Activated naive CD8-positive, alpha-beta T cell treated with anti-CD3 and anti-CD28 coated beads for 36 hours (primary cell): ENCODE results near the gene SENP8. TPM values are rescaled to one million over a fixed set of nuclear protein-coding genes. Genes with fewer than 3 reads are reported as not detected.
A peak's percentile ranks its signal among the peaks of the same experiment; 100 is the strongest.
"Not testable (repeated sequence)": the region's sequence is repeated elsewhere in the genome, so short reads cannot be mapped to it uniquely, and the experiment has no call there.

Experiments
- DNase-seq: peaks from one replicate; pipeline ENCODE4 v3.0.0; 2021
- H3K27ac Mint-ChIP-seq: one replicate; pipeline ENCODE4 v1.8.0; 2022; ENCODE audit warnings: mild to moderate bottlenecking, moderate library complexity, mixed read lengths
- H3K27me3 Mint-ChIP-seq: one replicate; pipeline ENCODE4 v1.8.0; 2022; ENCODE audit warnings: mild to moderate bottlenecking, mixed read lengths
- H3K36me3 Mint-ChIP-seq: one replicate; pipeline ENCODE4 v1.8.0; 2021; ENCODE audit warnings: mild to moderate bottlenecking, mixed read lengths
- H3K4me1 Mint-ChIP-seq: one replicate; pipeline ENCODE4 v1.8.0; 2021; ENCODE audit warnings: mixed read lengths
- H3K4me3 Mint-ChIP-seq: one replicate; pipeline ENCODE4 v1.8.0; 2022; ENCODE audit warnings: mild to moderate bottlenecking, moderate library complexity, mixed read lengths
- H3K9me3 Mint-ChIP-seq: one replicate; pipeline ENCODE4 v1.8.0; 2022; ENCODE audit warnings: mixed read lengths
- total RNA-seq, 2 experiments: library from RNA; stranded (reverse); gene quantifications; one replicate each; pipeline ENCODE4 v1.2.3, GENCODE V29; 2021

Gene SENP8
- total RNA-seq, 2 experiments from 2014 or later = 2.0 to 2.2 TPM

GRCh38 chr15:72099155-72099554 lies 19.0 kb upstream of the SENP8 start:
- Mint-ChIP-seq H3K27ac (no peak overlapping the region), H3K9me3 (no peaks in the 10 kb centered on the region), H3K27me3 (no peaks in the 10 kb centered on the region)

GRCh38 chr15:72100551-72100950 lies 17.7 kb upstream of the SENP8 start:
- H3K27ac Mint-ChIP-seq, H3K36me3 Mint-ChIP-seq, H3K4me1 Mint-ChIP-seq: not testable (repeated sequence)

More at GRCh38 chr15:72099155-72099554, 19.0 kb upstream of the SENP8 start:
- H3K4me1 Mint-ChIP-seq = peaks cover 5% of the 10 kb centered on the region
- no peak for DNase-seq
- peaks cover 2% of the 10 kb centered on the region for H3K36me3 Mint-ChIP-seq
- H3K4me3 Mint-ChIP-seq = no peak overlapping the region

GRCh38 chr15:72105111-72105510 lies 13.1 kb upstream of the SENP8 start:
- no peaks in the 10 kb centered on the region for H3K9me3 Mint-ChIP-seq
- H3K27me3 Mint-ChIP-seq = no peaks in the 10 kb centered on the region
- DNase-seq = no peak
- H3K27ac Mint-ChIP-seq = no peak overlapping the region
- H3K36me3 Mint-ChIP-seq = no peaks in the 10 kb centered on the region
- H3K4me3 Mint-ChIP-seq = no peak overlapping the region
- peaks cover 10% of the 10 kb centered on the region for H3K4me1 Mint-ChIP-seq

More at GRCh38 chr15:72100551-72100950, 17.7 kb upstream of the SENP8 start:
- DNase-seq, H3K4me3 Mint-ChIP-seq, H3K9me3 Mint-ChIP-seq, H3K27me3 Mint-ChIP-seq: not testable (repeated sequence)

GRCh38 chr15:72106068-72106467 lies 12.1 kb upstream of the SENP8 start:
- Mint-ChIP-seq H3K36me3 (no peaks in the 10 kb centered on the region), H3K4me1 (peaks cover 10% of the 10 kb centered on the region), H3K4me3 (no peak overlapping the region), H3K27me3 (no peaks in the 10 kb centered on the region), H3K9me3 (no peaks in the 10 kb centered on the region), H3K27ac (no peak overlapping the region)
- no peak for DNase-seq

- no peaks in the 10 kb centered on the region for H3K36me3 Mint-ChIP-seq
- no peaks in the 10 kb centered on the region for H3K27me3 Mint-ChIP-seq
- H3K9me3 Mint-ChIP-seq = no peaks in the 10 kb centered on the region
- no peak overlapping the region for H3K27ac Mint-ChIP-seq
- H3K4me3 Mint-ChIP-seq = no peak overlapping the region
- no peak for DNase-seq
- peaks cover 6% of the 10 kb centered on the region for H3K4me1 Mint-ChIP-seq
Measured at GRCh38 chr15:72110355-72110754, 7.8 kb upstream of the SENP8 start.

GRCh38 chr15:72112116-72112515 lies 6.1 kb upstream of the SENP8 start:
- peaks cover 20% of the 10 kb centered on the region for H3K4me1 Mint-ChIP-seq
- no peak overlapping the region for H3K27ac Mint-ChIP-seq
- H3K36me3 Mint-ChIP-seq = no peaks in the 10 kb centered on the region
- H3K4me3 Mint-ChIP-seq = no peak overlapping the region
- DNase-seq = no peak
- H3K27me3 Mint-ChIP-seq = no peaks in the 10 kb centered on the region
- H3K9me3 Mint-ChIP-seq = no peaks in the 10 kb centered on the region

- H3K4me3 Mint-ChIP-seq = no peak overlapping the region
- peaks cover 20% of the 10 kb centered on the region for H3K4me1 Mint-ChIP-seq
- no peaks in the 10 kb centered on the region for H3K9me3 Mint-ChIP-seq
- H3K36me3 Mint-ChIP-seq = no peaks in the 10 kb centered on the region
- DNase-seq = no peak
- H3K27ac Mint-ChIP-seq = no peak overlapping the region
- H3K27me3 Mint-ChIP-seq = no peaks in the 10 kb centered on the region
Measured at GRCh38 chr15:72112805-72113204, 5.4 kb upstream of the SENP8 start.

GRCh38 chr15:72113347-72114031 lies 4.7 kb upstream of the SENP8 start:
- H3K4me1 Mint-ChIP-seq = peaks cover 17% of the 10 kb centered on the region
- DNase-seq = no peak
- H3K9me3 Mint-ChIP-seq = no peaks in the 10 kb centered on the region
- no peaks in the 10 kb centered on the region for H3K36me3 Mint-ChIP-seq
- no peak overlapping the region for H3K4me3 Mint-ChIP-seq
- no peaks in the 10 kb centered on the region for H3K27me3 Mint-ChIP-seq
- H3K27ac Mint-ChIP-seq = no peak overlapping the region

GRCh38 chr15:72116731-72117485 lies 1.3 kb upstream of the SENP8 start:
- peak overlapping the region; percentile 82 for H3K27ac Mint-ChIP-seq
- no peaks in the 10 kb centered on the region for H3K9me3 Mint-ChIP-seq
- H3K27me3 Mint-ChIP-seq = no peaks in the 10 kb centered on the region
- peak overlapping the region; percentile 98 for H3K4me3 Mint-ChIP-seq
- peaks cover 26% of the 10 kb centered on the region for H3K4me1 Mint-ChIP-seq
- DNase-seq = no peak
- H3K36me3 Mint-ChIP-seq = no peaks in the 10 kb centered on the region

GRCh38 chr15:72117486-72118016 lies 652 bp upstream of the SENP8 start:
- H3K27me3 Mint-ChIP-seq = no peaks in the 10 kb centered on the region
- DNase-seq = peak; percentile 82
- H3K9me3 Mint-ChIP-seq = no peaks in the 10 kb centered on the region
- H3K4me1 Mint-ChIP-seq = peaks cover 26% of the 10 kb centered on the region
- peak overlapping the region; percentile 82 for H3K27ac Mint-ChIP-seq
- no peaks in the 10 kb centered on the region for H3K36me3 Mint-ChIP-seq
- H3K4me3 Mint-ChIP-seq = peak overlapping the region; percentile 98

GRCh38 chr15:72124218-72124617 lies 6.0 kb downstream of the SENP8 start:
- Mint-ChIP-seq H3K9me3 (no peaks in the 10 kb centered on the region), H3K27me3 (no peaks in the 10 kb centered on the region), H3K27ac (no peak overlapping the region), H3K36me3 (no peaks in the 10 kb centered on the region), H3K4me1 (peaks cover 2% of the 10 kb centered on the region), H3K4me3 (no peak overlapping the region)
- DNase-seq = no peak

- peaks cover 3% of the 10 kb centered on the region for H3K27me3 Mint-ChIP-seq
- H3K36me3 Mint-ChIP-seq = no peaks in the 10 kb centered on the region
- DNase-seq = no peak
- no peaks in the 10 kb centered on the region for H3K9me3 Mint-ChIP-seq
- no peak overlapping the region for H3K4me3 Mint-ChIP-seq
- no peak overlapping the region for H3K27ac Mint-ChIP-seq
- H3K4me1 Mint-ChIP-seq = no peaks in the 10 kb centered on the region
Measured at GRCh38 chr15:72127724-72128322, 9.6 kb downstream of the SENP8 start.

GRCh38 chr15:72128359-72128758 lies 10.2 kb downstream of the SENP8 start:
- Mint-ChIP-seq H3K36me3 (no peaks in the 10 kb centered on the region), H3K9me3 (no peaks in the 10 kb centered on the region), H3K4me1 (no peaks in the 10 kb centered on the region)

GRCh38 chr15:72130272-72130671 lies 12.1 kb downstream of the SENP8 start:
- no peak overlapping the region for H3K4me3 Mint-ChIP-seq
- H3K27ac Mint-ChIP-seq = no peak overlapping the region
- no peaks in the 10 kb centered on the region for H3K9me3 Mint-ChIP-seq
- DNase-seq = no peak
- H3K36me3 Mint-ChIP-seq = no peaks in the 10 kb centered on the region
- H3K27me3 Mint-ChIP-seq = peaks cover 3% of the 10 kb centered on the region
- H3K4me1 Mint-ChIP-seq = no peaks in the 10 kb centered on the region

More at GRCh38 chr15:72128359-72128758, 10.2 kb downstream of the SENP8 start:
- DNase-seq = no peak
- Mint-ChIP-seq H3K4me3 (no peak overlapping the region), H3K27ac (no peak overlapping the region), H3K27me3 (peaks cover 3% of the 10 kb centered on the region)

- Mint-ChIP-seq H3K27ac (no peak overlapping the region), H3K36me3 (no peaks in the 10 kb centered on the region), H3K27me3 (peaks cover 3% of the 10 kb centered on the region), H3K9me3 (no peaks in the 10 kb centered on the region), H3K4me1 (no peaks in the 10 kb centered on the region), H3K4me3 (no peak overlapping the region)
- no peak for DNase-seq
Measured at GRCh38 chr15:72131922-72132321, 13.7 kb downstream of the SENP8 start.
